GM23338 (cell line): Measurements from ENCODE around the gene CACNA1B. TPM values are rescaled to one million over a fixed set of nuclear protein-coding genes. Genes with fewer than 3 reads are reported as not detected.

Experiments used
- ATAC-seq: fragments of 200-7000 bp; cut with Tn5 transposase; 3 replicates; pipeline ENCODE4 v1.9.1; 2020
- DNase-seq: peaks from one replicate; pipeline ENCODE4 v3.0.0-alpha.2; 2015; ENCODE audit warnings: low spot score
- H2AFZ ChIP-seq: fragments of 200-600 bp; sonication (generic); 2 replicates; pipeline ENCODE4 v1.8.0; 2016; ENCODE audit warnings: antibody characterized with exemption, mild to moderate bottlenecking, moderate library complexity
- H3F3A ChIP-seq: fragments of 200-600 bp; sonication (generic); replicated peaks from 2 replicates; pipeline ENCODE4 v1.8.0; 2017; ENCODE audit warnings: antibody characterized with exemption, mixed run types, low read depth
- H3K27ac ChIP-seq: fragments of 200-600 bp; sonication (generic); 2 replicates; pipeline ENCODE4 v1.6.1; 2016; ENCODE audit warnings: low read depth
- H3K27me3 ChIP-seq: fragments of 200-600 bp; sonication (generic); 2 replicates; pipeline ENCODE4 v1.8.0; 2016; ENCODE audit warnings: mild to moderate bottlenecking, mixed run types, moderate library complexity; ENCODE audit not compliant: insufficient read depth
- H3K36me3 ChIP-seq: fragments of 200-600 bp; sonication (generic); 2 replicates; pipeline ENCODE4 v1.8.0; 2016; ENCODE audit warnings: mild to moderate bottlenecking; ENCODE audit not compliant: insufficient read depth
- H3K4me1 ChIP-seq: fragments of 200-600 bp; sonication (generic); 2 replicates; pipeline ENCODE4 v1.8.0; 2016; ENCODE audit warnings: mild to moderate bottlenecking, moderate library complexity; ENCODE audit not compliant: insufficient read depth
- H3K4me2 ChIP-seq: fragments of 200-600 bp; sonication (generic); 2 replicates; pipeline ENCODE4 v1.7.1; 2017; ENCODE audit warnings: mixed run types
- H3K4me3 ChIP-seq: fragments of 200-600 bp; sonication (generic); 2 replicates; pipeline ENCODE4 v1.6.1; 2016; ENCODE audit warnings: mixed run types
- H3K79me2 ChIP-seq: fragments of 200-600 bp; sonication (generic); replicated peaks from 2 replicates; pipeline ENCODE4 v1.8.0; 2017; ENCODE audit warnings: mild to moderate bottlenecking; ENCODE audit not compliant: insufficient read depth
- H3K9me2 ChIP-seq: fragments of 200-600 bp; sonication (generic); 2 replicates; pipeline ENCODE4 v1.8.0; 2017; ENCODE audit not compliant: insufficient read depth
- H4K20me1 ChIP-seq: fragments of 200-600 bp; sonication (generic); replicated peaks from 2 replicates; pipeline ENCODE4 v1.8.0; 2017; ENCODE audit warnings: mild to moderate bottlenecking; ENCODE audit not compliant: insufficient read depth
- H3K27ac Mint-ChIP-seq: 2 replicates; pipeline ENCODE4 v1.8.0; 2020; ENCODE audit warnings: inconsistent platforms, mild to moderate bottlenecking, moderate library complexity, mixed read lengths
- H3K27me3 Mint-ChIP-seq: 3 replicates; pipeline ENCODE4 v1.8.0; 2022; ENCODE audit warnings: low read depth, mild to moderate bottlenecking, moderate library complexity, mixed read lengths, inconsistent platforms; ENCODE audit not compliant: insufficient read depth, poor library complexity
- H3K36me3 Mint-ChIP-seq: 3 replicates; pipeline ENCODE4 v1.8.0; 2021; ENCODE audit warnings: low read depth, mild to moderate bottlenecking, inconsistent platforms, moderate library complexity, mixed read lengths
- H3K4me1 Mint-ChIP-seq: 3 replicates; pipeline ENCODE4 v1.8.0; 2020; ENCODE audit warnings: mild to moderate bottlenecking, inconsistent platforms, mixed read lengths
- H3K4me3 Mint-ChIP-seq: 3 replicates; pipeline ENCODE4 v1.8.0; 2021; ENCODE audit warnings: moderate library complexity, mild to moderate bottlenecking, inconsistent platforms, mixed read lengths
- H3K9me3 Mint-ChIP-seq: 3 replicates; pipeline ENCODE4 v1.8.0; 2020; ENCODE audit warnings: moderate library complexity, mild to moderate bottlenecking, inconsistent platforms, mixed read lengths
- CREB1 ChIP-seq: fragments of 250-450 bp; sonication (Bioruptor Pico); IDR thresholded peaks from 2 replicates; pipeline ENCODE4 v1.5.0; 2020; ENCODE audit warnings: low read depth, mild to moderate bottlenecking, moderate library complexity
- CTCF ChIP-seq, 2 experiments: fragments of 200-600 bp in 1 of 2; sonication (generic) in 1 of 2; conservative IDR thresholded peaks; 2 replicates each; pipeline versions ENCODE4 v1.5.1 to v1.6.1; 2016 to 2017; ENCODE audit warnings: antibody characterized with exemption in 2 of 2, low read depth in 2 of 2, mild to moderate bottlenecking in 2 of 2, moderate library complexity in 1 of 2
- ETS1 ChIP-seq: IDR thresholded peaks from 2 replicates; pipeline ENCODE4 v1.6.1; 2016; ENCODE audit warnings: antibody characterized with exemption
- EZH2 ChIP-seq: fragments of 200-600 bp; sonication (generic); IDR thresholded peaks from one replicate; pipeline ENCODE4 v1.8.0; 2017; ENCODE audit warnings: antibody characterized with exemption, mild to moderate bottlenecking, low read depth; ENCODE audit not compliant: unreplicated experiment
- EZH2phosphoT487 ChIP-seq: fragments of 200-600 bp; sonication (generic); IDR thresholded peaks from one replicate; pipeline ENCODE4 v1.8.1; 2018; ENCODE audit warnings: antibody characterized with exemption; ENCODE audit not compliant: unreplicated experiment
- JUNB ChIP-seq: IDR thresholded peaks from one replicate; pipeline ENCODE4 v1.6.1; 2016; ENCODE audit warnings: antibody characterized with exemption; ENCODE audit not compliant: unreplicated experiment
- NANOG ChIP-seq: IDR thresholded peaks from 2 replicates; pipeline ENCODE4 v1.6.1; 2016; ENCODE audit warnings: antibody characterized with exemption, borderline replicate concordance
- POLR2AphosphoS5 ChIP-seq: IDR thresholded peaks from 2 replicates; pipeline ENCODE4 v1.6.1; 2016; ENCODE audit warnings: antibody characterized with exemption, low read depth
- REST ChIP-seq: IDR thresholded peaks from one replicate; pipeline ENCODE4 v1.6.1; 2018; ENCODE audit warnings: antibody characterized with exemption; ENCODE audit not compliant: unreplicated experiment
- STAT1 ChIP-seq: IDR thresholded peaks from one replicate; pipeline ENCODE4 v1.6.1; 2016; ENCODE audit warnings: antibody characterized with exemption; ENCODE audit not compliant: unreplicated experiment
- ZNF114 ChIP-seq: fragments of 250-450 bp; sonication (Bioruptor Pico); IDR thresholded peaks from 2 replicates; pipeline ENCODE4 v1.5.0; 2020; ENCODE audit warnings: mild to moderate bottlenecking, moderate library complexity
- ZNF331 ChIP-seq: fragments of 250-450 bp; sonication (Bioruptor Pico); IDR thresholded peaks from 2 replicates; pipeline ENCODE4 v1.5.0; 2020; ENCODE audit warnings: low read depth, mild to moderate bottlenecking, moderate library complexity
- ZNF462 ChIP-seq: fragments of 250-450 bp; sonication (Bioruptor Pico); IDR thresholded peaks from 2 replicates; pipeline ENCODE4 v1.5.0; 2020; ENCODE audit warnings: mild to moderate bottlenecking, moderate library complexity
- polyA plus RNA-seq: library from polyadenylated mRNA; unstranded; fragments of >200 nt; fragmentation: Nextera tagmentation; extraction: Ambion mirVana; gene quantifications from 2 replicates; pipeline ENCODE4 v1.2.1, GENCODE V29; 2016
- total RNA-seq: library from RNA; depleted of rRNA; stranded (reverse); fragments of >200 nt; shearing (Covaris generic); gene quantifications from 2 replicates; pipeline ENCODE4 v1.2.3, GENCODE V29; 2014

CACNA1B gene
- total and polyA plus RNA-seq, 2 experiments from 2014 or later: 1.1 to 10.4 TPM

- Mint-ChIP-seq H3K4me3 (no peak overlapping the region), H3K27ac (no peak overlapping the region), H3K27me3 (peaks cover 10% of the 10 kb centered on the region), H3K36me3 (peaks cover 24% of the 10 kb centered on the region), H3K9me3 (no peaks in the 10 kb centered on the region), H3K4me1 (no peaks in the 10 kb centered on the region)
- H3K27me3 ChIP-seq: no peaks in the 10 kb centered on the region
- H3K4me1 ChIP-seq: no peaks in the 10 kb centered on the region
- H3K4me2 ChIP-seq: no peak overlapping the region
- DNase-seq: no peak
- H3F3A ChIP-seq: no peaks in the 10 kb centered on the region
- ATAC-seq: no peak
- TF ChIP-seq ZNF114 (CRISPR knock-in tag): no peak
- TF ChIP-seq NANOG: no peak
- no peak for TF ChIP-seq ETS1
- no peak for TF ChIP-seq CREB1 (CRISPR knock-in tag)
- no peak for TF ChIP-seq ZNF331 (CRISPR knock-in tag)
- no peak for TF ChIP-seq JUNB
- TF ChIP-seq ZNF462: no peak
- TF ChIP-seq REST: no peak
- TF ChIP-seq EZH2: no peak
- no peak for TF ChIP-seq STAT1
- no peak for TF ChIP-seq EZH2phosphoT487
- no peak for TF ChIP-seq POLR2AphosphoS5
- no peak for TF ChIP-seq CTCF (conservative IDR thresholded peaks at IDR 0.05; ENCODE audit: low read depth in 2 of 2)
- no peaks in the 10 kb centered on the region for H3K79me2 ChIP-seq
- H3K4me3 ChIP-seq: no peak overlapping the region
- no peak overlapping the region for H2AFZ ChIP-seq
- no peaks in the 10 kb centered on the region for H4K20me1 ChIP-seq
- no peaks in the 10 kb centered on the region for H3K36me3 ChIP-seq
- H3K9me2 ChIP-seq: no peaks in the 10 kb centered on the region
- no peak overlapping the region for H3K27ac ChIP-seq
Measured at GRCh38 chr9:137975527-137975913, 97.9 kb downstream of the CACNA1B start.
